Measurements from ENCODE around the gene STXBP2. TPM values are rescaled to one million over a fixed set of nuclear protein-coding genes. Genes with fewer than 3 reads are reported as not detected.

STXBP2 gene
- total and polyA plus RNA-seq, 9 of the 15 experiments (the other 6 are each of a cell fraction or from before 2014, with no cell fraction given) = 2.5 to 163 (median 71.3) TPM

GRCh38 chr19:7685546-7686445 lies 48.9 kb downstream of the STXBP2 start:
- ATAC-seq (no peak), DNase-seq (ENCODE audit: extremely low read depth in 1 of 4, low spot score in 3 of 4) (no peak), FAIRE-seq (no peak)
- Histone ChIP-seq H3K9me1 (ENCODE audit: control insufficient read depth, insufficient read depth, low read length) (peaks cover 3% of the 10 kb centered on the region), H3K9ac (ENCODE audit: insufficient read depth in 1 of 2, low read depth in 2 of 2, low read length in 2 of 2) (no peak overlapping the region; a peak in 1 of 4 replicates), H3K4me3 (no peak overlapping the region), H3K27me3 (ENCODE audit: control insufficient read depth in 2 of 2, insufficient read depth in 2 of 2, low read length in 2 of 2) (peaks cover 0 to 26% of the 10 kb centered on the region in 2 experiments; a peak in 2 of 5 replicates), H3K79me2 (ENCODE audit: control insufficient read depth, insufficient read depth, low read length) (peaks cover 13% of the 10 kb centered on the region; the same call in 2 of the 3 replicates), H3K9me3 (replicated peaks; ENCODE audit: control insufficient read depth, insufficient read depth, low read depth, low read length) (no peaks in the 10 kb centered on the region), H4K20me1 (replicated peaks; ENCODE audit: control insufficient read depth, insufficient read depth, low read length) (no peaks in the 10 kb centered on the region), H2AFZ (ENCODE audit: low read depth, low read length) (no peak overlapping the region), H3K27ac (ENCODE audit: extremely low read depth, low read depth, low read length) (no peak overlapping the region), H3K4me2 (ENCODE audit: insufficient read depth, low read length) (no peak overlapping the region), H3K4me1 (replicated peaks in 1 of 2; ENCODE audit: control insufficient read depth in 2 of 2, insufficient read depth in 2 of 2, low read length in 2 of 2) (peaks cover 0 to 30% of the 10 kb centered on the region in 2 experiments; a peak in 2 of 5 replicates), H3K36me3 (ENCODE audit: control insufficient read depth, insufficient read depth, low read length) (peaks cover 10% of the 10 kb centered on the region; the same call in 2 of the 3 replicates)
- ChIA-PET POLR2A (no interaction called here), CTCF (ENCODE audit: low intra/inter-chr PET ratio) (no interaction called here)
- no TSS peak for BruUV-seq (replicated peaks)
- intact Hi-C loops (cut with micrococcal nuclease) = loop anchor here (10.0 kb wide), 1 partner anchor 331 kb away; no protein-coding TSS in a partner anchor
- WGBS (ENCODE audit: insufficient coverage, low coverage, missing lambda C conversion rate) = 17% methylated on average over 18 of the region's 19 CpGs
- TF ChIP-seq SLC30A9 (CRISPR knock-in tag; IDR thresholded peaks at IDR 0.05) (no peak), POLR2G (IDR thresholded peaks at IDR 0.05; ENCODE audit: low read depth, low read length) (0 out of 2 replicates have a peak, but pooled peaks have one; percentile 40), LARP7 (IDR thresholded peaks at IDR 0.05) (no peak), ZNF41 (CRISPR knock-in tag; conservative IDR thresholded peaks at IDR 0.05) (no peak), STAG1 (CRISPR knock-in tag; IDR thresholded peaks at IDR 0.05; ENCODE audit: borderline replicate concordance) (no peak)
- in situ Hi-C loops (cut with MboI) = loop anchor here (10.0 kb wide), 1 partner anchor 331 kb away; no protein-coding TSS in a partner anchor
